H1 (cell line): ENCODE data around the gene LRRC55. TPM values are rescaled to one million over a fixed set of nuclear protein-coding genes. Genes with fewer than 3 reads are reported as not detected.

Experiments used
- CHD7 ChIP-seq: fragments of 300-600 bp; sonication (generic); IDR thresholded peaks from 2 replicates; pipeline ENCODE4 v1.7.1; 2012; ENCODE audit warnings: low read length, moderate library complexity, mild to moderate bottlenecking, inconsistent platforms; ENCODE audit not compliant: insufficient replicate concordance
- KDM4A ChIP-seq: IDR thresholded peaks from one replicate; pipeline ENCODE4 v1.7.1; 2012; ENCODE audit warnings: low read depth, mild to moderate bottlenecking, moderate library complexity, low read length, inconsistent platforms; ENCODE audit not compliant: severe bottlenecking
- POLR2AphosphoS5 ChIP-seq: IDR thresholded peaks from 2 replicates; pipeline ENCODE4 v1.6.1; 2011; ENCODE audit warnings: low read depth, low read length
- SIN3A ChIP-seq, 2 experiments: IDR thresholded peaks in 1 of 2; conservative IDR thresholded peaks in 1 of 2; 2 replicates each; pipeline ENCODE4 v1.6.1; 2011 to 2012; ENCODE audit warnings: low read length in 2 of 2, improper control_type of control experiment in 1 of 2, low read depth in 1 of 2, mild to moderate bottlenecking in 1 of 2
- polyA plus RNA-seq, 7 experiments: library from polyadenylated mRNA; depleted of rRNA in 3 of 7; stranded (reverse) in 5 of 7; unstranded in 2 of 7; fragments of >200 nt in 5 of 7; fragments of 200-250 nt in 2 of 7; gene quantifications; 1 replicate in 5 of 7; 2 replicates in 1 of 7; 4 replicates in 1 of 7; pipeline versions ENCODE4 v1.2.1 to v1.2.3, GENCODE V29; 2011 to 2013; ENCODE audit warnings: missing spikeins in 2 of 7, mixed read lengths in 2 of 7
- total RNA-seq: library from RNA; stranded (reverse); fragmentation: NEBNext Ultra II Directional; extraction: Animal tissue kit (Norgen Biotek cat#: 25700); gene quantifications from 2 replicates; pipeline ENCODE4 v1.2.1, GENCODE V29; 2021

LRRC55 gene
- total and polyA plus RNA-seq, 2 of the 8 experiments (the other 6 are each of a cell fraction or from before 2014, with no cell fraction given) = 0.62 to 1.1 TPM

GRCh38 chr11:57167125-57167846 is 14.5 kb upstream of the LRRC55 start (continued):
- TF ChIP-seq CHD7 (no peak), SIN3A (conservative IDR thresholded peaks at IDR 0.05 in 1 of 2, IDR thresholded peaks at IDR 0.05 in 1 of 2; ENCODE audit: low read depth in 1 of 2, low read length in 2 of 2) (no peak), KDM4A (no peak), POLR2AphosphoS5 (no peak)
